Stimulated activated CD4-positive, alpha-beta T cell treated with anti-CD3 and anti-CD28 coated beads, TNF-alpha, amount 100 ng/mL, for 1 hour (primary cell): Measurements from ENCODE around the gene REXO1.
"Not testable (repeated sequence)": the region's sequence is repeated elsewhere in the genome, so short reads cannot be mapped to it uniquely, and the experiment has no call there.

Experiments used
- DNase-seq, 3 donors: peaks; one replicate each; pipeline ENCODE4 v3.0.0-alpha.2; 2020; ENCODE audit warnings: low read depth in 3 of 3, low spot score in 1 of 3

Gene REXO1

DNA sequence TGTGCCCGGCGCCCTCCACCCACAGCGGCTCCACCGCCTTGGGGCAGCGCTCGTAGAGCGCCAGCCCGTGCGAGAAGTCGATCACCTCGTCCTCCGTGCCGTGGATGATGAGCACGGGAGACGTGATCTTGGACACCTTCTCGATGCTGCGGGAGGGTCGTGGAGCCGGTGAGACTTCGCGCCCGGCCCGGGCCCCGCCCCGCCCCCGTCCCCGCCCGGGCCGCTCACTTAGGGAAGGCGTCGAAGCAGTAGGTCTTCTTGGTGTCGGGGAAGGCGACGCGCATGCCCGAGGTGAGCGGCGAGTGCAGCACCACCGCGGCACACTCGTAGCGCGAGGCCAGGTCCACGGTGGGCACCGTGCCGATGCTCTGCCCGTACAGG, 29.0 kb upstream of the REXO1 start:
- DNase-seq = not testable (repeated sequence)

DNA sequence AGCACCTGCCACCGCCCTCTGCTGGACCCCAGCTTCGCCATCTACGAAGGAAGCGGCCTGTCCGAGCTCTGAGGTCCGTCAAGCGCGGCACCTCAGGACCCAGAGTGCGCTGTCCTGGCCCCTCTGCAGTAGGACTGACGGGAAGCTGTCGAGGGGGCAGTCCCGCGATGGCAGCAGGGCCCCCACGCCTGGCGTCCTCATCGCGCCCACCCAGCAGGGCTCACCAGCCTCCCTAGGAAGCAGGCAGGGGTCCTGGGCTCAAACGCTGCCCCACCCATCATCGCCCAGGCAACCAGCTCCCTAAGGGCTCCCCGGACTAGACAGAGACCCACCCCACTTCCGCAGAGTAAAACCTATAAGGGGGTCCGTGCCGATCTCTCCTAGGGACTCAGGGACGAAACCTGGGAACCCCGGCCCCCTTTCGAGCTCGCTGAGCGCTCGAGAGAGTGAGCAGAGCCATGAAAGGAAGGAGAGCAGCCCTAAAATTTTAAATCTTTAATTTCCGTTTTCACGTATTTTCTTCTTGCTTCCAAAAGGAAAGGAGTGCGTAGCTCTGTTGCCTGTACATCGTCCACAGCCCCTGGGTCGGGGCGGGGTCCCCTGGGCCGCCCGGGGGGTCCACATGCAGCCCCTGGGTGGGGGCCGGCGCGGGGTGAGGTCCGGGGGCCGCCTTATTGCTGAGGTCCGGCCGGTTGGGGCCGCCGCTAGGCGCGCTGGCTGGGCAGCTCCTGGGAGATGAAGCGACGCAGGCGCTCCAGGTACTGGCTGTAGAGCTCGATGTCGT, 28.4 kb upstream of the REXO1 start:
- not testable (repeated sequence) for DNase-seq

DNA sequence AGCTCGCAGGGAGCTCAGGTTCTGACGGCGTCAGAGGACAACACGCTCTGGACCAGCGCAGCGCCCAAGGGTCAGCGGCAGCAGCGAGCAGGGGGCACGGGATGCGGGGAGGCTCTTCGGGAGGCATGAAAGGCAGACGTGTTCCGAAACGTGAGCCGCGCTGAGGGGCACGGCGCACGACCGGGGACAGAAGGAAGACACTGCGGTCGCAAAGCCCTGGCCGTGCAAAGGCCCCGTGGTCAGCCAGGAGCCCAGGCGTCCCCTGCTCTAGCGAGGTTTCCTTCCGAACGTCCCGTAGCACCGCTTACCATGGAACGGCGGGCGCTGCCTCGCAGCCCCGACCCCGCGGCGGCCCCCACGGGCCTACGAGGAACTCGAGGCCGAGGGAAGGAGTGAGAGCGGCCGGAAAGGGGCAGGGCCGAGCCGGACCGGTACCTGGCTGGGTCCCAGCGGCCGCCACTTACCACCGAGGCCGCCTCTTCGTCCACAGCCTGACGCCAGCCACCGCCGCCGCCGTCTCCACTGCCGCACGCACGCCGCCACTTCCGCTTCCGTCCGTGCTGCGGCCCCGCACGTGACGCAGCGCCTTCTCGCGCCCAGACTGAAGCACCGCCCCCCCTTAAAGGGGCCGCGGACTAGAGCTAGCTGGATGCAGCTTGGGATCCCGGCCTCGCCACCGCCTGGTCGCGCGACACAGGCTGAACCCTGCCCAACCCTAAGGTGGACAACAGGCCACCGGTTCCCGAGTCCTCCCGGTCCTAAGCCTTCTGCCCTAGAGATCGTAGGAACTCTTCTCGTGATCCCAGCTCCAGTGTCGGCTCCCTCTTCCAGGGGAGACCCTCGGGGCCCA, 27.6 kb upstream of the REXO1 start:
- peak; percentile 65 to 80 (median 73) for DNase-seq

DNA sequence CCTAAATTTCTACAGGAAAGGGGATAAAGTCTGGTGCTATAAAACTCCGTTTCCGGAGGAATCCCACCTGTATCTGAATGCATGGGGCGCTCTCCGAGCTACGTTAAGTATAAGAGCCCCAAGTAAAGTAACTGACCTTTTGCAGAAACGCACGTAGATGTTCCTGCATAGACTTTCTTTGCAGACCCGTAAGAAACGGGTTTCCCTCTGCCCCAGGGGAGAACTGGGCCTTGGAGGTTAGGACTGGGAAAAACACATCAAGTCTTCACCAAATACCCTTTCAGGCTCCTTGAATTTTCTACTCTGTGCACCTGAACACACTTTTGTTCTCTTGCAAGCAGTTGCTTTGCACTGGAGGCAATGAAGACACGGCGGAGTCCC, 27.0 kb upstream of the REXO1 start:
- not testable (repeated sequence) for DNase-seq

DNA sequence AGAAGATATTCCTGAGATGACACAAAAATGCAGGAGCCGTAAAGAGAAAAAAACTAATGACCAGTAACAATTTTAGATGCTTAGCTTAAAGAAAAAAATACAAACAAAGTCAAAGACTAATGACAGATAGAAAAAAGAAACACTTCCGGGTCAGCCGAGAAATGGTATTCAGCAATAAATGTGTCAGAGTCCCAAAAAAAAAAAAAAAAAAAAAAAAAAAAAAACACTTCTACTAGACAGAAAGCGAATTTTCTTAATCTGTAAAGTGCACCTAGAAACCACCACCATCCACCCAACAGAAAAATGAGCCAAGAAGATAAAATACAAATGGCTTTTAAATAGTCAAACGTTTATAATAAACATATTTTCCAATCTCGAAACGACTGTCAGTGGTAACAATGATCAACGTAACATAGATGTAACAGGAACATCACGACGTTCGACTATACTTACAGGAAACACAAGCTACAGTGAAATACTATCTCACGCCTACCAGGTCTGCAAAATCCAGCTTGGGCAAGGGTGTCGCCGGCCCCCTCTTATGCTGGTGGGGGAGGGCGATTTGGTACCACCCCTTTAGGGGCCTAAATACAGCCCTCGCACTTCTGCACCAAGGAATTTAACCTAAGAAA, 26.4 kb upstream of the REXO1 start:
- no peak for DNase-seq

DNA sequence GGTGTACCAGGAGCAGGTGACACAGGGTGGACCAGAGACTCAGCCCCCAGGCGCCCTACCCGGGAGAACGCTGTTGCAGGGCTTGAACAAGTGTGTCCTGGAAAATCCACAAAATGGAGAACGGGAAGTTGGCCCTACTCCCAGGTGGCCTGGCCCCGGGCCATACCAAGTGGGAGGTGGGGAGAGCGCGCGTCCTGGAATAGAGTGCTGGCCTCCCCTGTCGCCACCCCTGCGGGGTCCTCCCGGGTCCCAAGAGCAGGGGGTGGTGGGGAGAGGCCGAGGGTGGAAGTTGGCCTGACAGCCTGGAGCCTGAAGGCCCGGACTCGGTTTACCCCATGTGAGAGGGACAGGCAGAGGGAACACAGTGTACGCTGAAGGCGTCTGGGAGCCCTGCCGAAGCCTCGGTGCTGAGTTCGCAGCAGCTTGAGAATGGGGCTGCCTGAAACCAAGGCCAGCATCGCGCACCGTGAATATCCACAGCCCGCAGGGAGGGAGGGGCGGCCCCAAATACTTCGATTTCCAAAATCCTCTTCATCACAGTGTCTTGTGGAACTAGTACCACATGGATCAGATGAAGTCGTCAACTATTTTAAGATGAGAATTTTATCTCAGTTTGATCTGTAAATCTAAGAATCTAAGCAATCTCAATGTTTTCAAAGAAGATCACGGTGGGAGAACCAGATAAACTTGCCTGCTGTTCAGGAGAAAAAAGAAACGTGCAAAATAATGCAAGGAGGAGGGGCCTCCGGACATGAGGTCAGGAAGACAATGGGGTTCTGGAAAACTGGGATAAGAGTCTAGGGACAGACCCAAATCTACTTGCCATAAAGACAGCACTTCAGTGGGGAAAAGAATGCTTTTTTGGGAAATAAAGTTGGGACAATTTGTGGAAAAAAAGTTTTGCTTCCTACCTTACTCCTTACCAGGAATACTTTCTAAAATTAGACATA, 25.5 kb upstream of the REXO1 start:
- no peak for DNase-seq

DNA sequence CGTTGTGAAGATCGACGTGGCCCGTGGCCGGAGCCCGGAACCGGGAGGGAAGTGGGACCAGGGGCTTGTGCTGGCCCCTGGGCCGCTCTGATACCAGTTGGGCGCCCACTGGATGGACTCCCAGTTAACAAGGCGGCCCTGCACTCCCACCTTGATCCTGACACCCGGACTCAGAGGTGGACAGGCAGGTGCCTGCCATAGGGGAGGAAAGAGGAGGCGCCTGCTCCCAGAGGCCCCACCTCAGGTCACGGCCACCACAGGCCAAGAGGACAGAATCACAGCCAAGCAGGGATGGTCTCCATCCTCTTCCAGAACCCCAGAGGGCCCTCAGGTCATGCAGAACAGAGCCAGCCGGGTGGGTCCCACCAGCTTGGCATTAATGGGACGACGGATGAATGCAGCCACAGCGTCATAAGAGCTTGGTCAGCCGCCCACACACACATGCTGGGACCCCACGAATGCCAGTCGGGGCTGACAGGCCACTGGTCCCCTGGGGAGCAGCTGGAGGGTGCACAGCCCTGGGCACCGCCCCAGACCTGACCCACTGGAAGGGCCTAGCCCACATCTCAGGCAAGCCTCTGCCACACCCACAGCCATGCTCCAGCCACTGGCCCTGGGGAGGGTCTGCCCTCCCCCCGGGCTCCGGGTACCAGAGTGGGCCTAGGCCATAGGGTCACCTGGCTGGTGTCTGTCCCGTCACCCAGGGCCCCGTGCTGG, 24.7 kb upstream of the REXO1 start:
- DNase-seq = no peak

DNA sequence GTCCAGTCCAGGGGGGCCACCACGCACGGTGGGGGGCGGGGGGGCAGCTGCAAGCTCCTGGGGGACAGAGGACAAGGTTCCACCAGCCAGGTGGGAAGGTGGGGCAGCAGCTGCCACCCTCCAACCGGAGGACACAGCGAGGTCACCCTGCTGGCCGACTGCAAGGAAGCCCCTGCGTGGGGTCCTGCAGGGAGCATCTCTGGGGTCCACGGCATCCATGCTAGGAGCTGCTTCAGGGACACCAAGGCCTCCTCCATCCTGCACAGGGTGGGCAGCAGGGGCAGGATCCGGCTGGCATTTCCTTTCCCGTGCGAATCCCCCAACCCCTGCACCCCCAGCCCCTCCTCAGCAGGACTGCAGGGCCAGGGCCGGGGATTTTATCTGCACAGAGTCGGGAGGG, 23.3 kb upstream of the REXO1 start:
- no peak for DNase-seq

DNA sequence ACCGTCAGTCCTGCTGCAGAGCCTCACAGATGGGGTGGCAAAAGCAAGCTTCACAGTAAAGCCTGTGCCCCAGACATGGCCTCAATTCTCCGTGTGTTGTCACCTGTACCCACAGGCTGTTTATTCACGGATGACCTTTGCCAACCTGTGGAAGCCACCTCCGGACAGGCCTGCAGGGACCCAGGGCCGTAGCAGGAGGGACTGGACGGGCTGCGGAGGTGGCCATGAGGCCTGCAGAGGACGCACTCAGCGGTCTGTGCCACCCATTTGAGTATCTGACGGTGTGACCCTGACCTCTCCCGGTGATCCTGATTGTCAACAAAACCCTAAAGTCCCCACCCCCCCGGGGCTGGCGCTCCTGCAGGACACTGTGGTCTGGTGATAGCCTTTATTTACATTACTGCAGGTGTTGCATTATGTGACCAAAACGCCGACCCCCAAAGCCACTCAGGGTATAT, 22.9 kb upstream of the REXO1 start:
- DNase-seq = no peak

DNA sequence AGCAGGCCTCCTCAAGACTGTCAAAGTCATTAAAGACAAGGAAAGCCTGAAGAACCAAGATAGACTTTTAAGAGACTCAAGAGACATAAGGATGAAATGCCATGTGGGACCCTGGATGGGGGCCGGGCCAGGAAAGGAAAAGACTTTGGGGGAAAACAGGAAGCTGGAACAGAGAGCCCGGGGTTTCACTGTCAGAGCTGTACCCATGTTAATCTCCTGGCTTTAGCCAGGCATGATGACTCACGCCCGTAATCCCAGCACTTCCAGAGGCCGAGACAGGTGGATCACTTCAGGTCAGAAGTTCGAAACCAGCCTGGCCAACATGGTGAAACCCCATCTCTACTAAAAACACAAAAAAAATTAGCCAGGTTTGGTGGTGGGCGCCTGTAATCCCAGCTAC, 20.7 kb upstream of the REXO1 start:
- no peak for DNase-seq

DNA sequence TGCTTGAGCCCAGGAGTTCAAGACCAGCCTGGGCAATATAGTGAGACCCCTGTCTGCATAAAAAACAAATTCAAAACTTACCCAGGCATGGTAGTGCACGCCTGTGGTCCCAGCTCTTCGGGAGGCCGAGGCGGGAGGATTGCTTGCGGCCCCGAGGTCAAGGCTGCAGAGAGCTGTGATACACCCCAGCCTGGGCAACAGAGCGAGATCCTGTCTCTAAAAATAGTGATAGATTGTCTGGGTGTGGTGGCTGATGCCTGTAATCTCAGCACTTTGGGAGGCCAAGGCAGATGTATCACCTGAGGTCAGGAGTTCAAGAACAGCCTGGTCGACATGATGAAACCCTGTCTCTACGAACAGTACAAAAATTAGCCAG, 19.1 kb upstream of the REXO1 start:
- DNase-seq = no peak

DNA sequence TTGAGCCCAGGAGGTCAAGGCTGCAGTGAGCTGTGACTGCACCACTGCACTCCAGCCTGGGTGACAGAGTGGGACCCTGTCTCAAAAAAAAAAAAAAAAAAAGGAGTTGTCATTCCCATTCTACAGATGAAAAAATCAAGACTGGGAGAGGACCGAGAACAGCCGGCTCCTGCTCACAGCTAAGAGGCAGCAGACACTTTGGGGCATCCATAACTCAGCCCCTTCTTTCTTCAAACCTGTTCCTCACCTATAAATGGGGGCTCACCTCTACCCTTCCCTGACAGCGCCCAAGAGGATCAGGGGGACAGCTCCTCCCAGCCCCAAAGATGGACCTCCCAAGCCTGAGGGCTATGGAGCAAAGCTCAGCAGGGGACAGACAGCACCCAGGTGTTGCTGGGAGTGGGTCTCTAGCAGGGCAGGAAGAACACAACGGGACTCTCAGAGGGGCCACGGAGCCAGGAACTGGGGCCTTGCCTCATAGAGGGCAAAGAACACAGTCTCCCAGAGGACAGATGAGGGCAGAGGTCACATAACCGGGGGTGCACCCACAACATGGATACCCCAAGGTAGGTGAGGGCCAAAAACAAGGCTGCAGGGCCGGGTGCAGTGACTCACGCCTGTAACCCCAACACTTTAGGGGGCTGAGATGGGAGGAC, 18.5 kb upstream of the REXO1 start:
- DNase-seq = no peak

DNA sequence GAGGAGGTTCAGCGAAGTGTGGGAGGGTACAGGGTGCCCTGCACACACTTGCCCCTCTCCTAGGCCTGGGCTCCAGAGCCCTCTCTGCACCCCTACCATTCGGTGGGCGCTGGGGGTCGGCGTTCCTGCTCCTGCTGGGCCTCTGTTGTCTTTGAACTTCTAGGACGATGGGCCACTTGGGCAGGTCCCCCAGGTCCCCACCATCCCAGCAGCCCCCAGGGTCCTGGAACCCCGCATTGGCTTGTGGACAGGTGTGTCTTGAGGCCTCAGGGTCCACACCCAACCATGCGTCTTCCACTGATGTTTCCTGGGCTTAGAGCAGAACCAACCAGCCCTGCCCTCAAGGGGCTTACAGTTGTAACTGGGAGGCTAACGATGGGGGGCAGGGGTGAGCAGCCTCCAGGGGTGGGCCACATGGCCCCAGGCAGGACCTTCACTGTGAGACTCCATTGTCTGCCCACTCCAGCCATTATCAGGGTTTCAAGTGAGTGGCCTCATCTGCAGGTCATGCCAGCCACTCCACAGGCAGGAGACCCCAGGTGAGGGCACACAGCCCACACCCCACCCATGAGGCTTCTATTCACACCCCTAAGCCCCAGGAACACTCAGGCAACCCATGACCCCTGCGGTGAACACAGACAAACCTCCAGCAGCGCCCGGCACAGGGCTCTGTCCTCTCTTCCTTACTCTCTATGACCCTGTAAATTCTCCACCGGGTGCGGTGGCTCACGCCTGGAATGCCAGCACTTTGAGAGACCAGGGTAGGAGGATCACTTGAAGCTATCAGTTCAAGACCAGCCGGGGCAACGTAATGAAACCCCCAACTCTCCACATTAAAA, 17.1 kb upstream of the REXO1 start:
- no peak for DNase-seq

DNA sequence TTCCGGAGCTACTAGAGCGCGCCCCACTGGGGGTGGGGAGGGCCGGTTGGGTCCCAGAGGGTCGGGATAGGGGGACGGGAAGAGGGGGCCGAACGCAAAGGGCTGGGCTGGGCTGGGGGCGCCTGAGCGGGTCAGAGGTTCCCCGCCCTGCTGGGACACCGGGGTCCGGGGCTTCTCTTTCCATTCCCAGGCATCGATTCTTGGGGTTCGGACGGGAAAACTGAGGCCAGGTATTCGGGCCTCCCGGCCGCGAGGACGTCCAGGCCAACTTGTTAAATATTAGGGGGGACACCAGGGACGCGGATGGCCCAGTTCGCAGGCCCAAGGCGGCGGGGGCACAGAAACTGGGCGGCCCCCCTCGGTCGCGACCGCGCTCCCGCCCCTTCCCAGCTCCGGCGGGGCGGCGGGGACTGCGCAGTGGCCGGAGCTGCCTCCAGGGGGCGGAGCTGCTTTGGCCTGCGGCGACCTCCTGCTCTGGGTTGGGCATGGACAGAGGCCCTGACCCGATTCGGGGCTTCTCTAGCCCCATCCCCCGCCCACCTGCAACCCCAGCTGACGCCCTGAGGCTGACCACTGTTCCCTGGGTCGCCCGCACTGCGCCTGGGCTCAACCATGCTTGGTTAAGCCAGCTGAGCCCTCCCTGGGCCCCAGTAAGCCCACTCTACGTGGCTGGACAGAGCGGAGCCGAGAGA, 16.3 kb upstream of the REXO1 start:
- DNase-seq = peak in 1 of 3 donors; percentile 48

DNA sequence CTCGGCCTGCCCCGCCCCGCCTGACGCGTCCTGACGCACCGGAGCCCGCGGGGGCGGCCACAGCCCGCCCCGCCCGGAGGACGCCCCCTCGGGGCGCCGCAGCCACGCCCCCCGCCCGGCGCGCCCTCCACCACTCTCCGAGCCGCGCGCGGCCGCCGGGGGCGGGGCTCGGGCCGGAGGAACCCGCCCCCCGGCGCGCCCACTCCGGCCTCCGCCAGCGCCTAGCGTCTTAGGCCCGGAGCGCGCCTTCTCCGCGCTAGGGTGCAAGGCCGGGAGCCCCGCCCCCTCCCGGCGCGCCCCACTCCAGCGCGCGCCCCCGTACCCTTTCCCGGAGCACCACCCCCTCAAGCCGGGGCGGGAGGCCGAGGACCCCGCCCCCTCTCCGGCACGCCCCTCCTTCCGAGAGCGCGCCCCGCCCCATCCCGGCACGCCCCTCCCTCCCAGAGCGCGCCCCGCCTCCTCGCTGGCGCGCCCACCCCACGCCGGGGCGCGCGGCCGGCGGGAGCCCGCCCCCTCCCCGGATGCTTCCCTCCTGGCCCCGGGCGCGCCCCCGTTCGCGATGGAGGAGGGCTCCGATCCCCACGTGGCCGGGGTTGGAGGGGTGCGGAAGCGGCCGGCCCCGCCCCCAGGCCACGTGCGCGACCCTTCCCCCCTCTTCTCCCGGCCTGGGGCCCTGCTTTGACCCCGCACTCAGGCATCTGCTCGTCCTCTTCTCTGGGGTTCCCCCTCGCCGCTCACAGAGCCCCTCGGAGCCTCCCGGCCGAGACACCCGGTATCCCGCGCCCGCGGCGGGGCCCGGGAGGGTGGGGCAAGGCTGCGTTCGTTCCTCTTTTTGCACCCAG, 15.6 kb upstream of the REXO1 start:
- peak; percentile 78 to 92 (median 90) for DNase-seq

DNA sequence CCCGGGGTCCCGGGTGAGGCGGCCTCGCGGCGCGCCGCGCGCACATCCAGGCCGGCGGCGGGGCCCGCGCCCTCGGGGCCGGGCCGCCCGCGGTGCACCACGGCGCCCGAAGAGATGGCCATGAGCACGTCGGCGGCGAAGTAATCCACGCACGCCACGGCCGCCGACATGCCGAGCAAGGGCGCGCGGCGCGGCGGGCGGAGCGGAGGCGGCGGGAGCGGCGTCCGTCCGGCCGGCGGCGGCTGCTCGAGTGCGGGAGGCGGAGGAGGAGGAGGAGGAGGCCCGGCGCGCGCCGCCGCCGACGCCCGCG, 15.0 kb upstream of the REXO1 start, which contains the start of gene KLF16:
Gene KLF16, minus strand, starts transcription at position 252 of the 310 bp plus-strand sequence. Its CDS starts 82 bp downstream, at position 170.
- DNase-seq = no peak
